Activated naive CD4-positive, alpha-beta T cell treated with anti-CD3 and anti-CD28 coated beads, Interleukin-2, amount 50 U/mL, for 24 hours (primary cell): ENCODE measurements around the gene FAM110C.
"Not testable (repeated sequence)": the region's sequence is repeated elsewhere in the genome, so short reads cannot be mapped to it uniquely, and the experiment has no call there.

Experiments used
- H3K27ac Mint-ChIP-seq: one replicate; pipeline ENCODE4 v1.8.0; 2021; ENCODE audit warnings: mild to moderate bottlenecking, mixed read lengths
- H3K27me3 Mint-ChIP-seq: one replicate; pipeline ENCODE4 v1.8.0; 2021; ENCODE audit warnings: mixed read lengths
- H3K36me3 Mint-ChIP-seq: one replicate; pipeline ENCODE4 v1.8.0; 2021; ENCODE audit warnings: mixed read lengths
- H3K4me1 Mint-ChIP-seq: one replicate; pipeline ENCODE4 v1.8.0; 2021; ENCODE audit warnings: mixed read lengths
- H3K4me3 Mint-ChIP-seq: one replicate; pipeline ENCODE4 v1.8.0; 2021; ENCODE audit warnings: mild to moderate bottlenecking, mixed read lengths
- H3K9me3 Mint-ChIP-seq: one replicate; pipeline ENCODE4 v1.8.0; 2021; ENCODE audit warnings: mixed read lengths

Gene FAM110C

DNA sequence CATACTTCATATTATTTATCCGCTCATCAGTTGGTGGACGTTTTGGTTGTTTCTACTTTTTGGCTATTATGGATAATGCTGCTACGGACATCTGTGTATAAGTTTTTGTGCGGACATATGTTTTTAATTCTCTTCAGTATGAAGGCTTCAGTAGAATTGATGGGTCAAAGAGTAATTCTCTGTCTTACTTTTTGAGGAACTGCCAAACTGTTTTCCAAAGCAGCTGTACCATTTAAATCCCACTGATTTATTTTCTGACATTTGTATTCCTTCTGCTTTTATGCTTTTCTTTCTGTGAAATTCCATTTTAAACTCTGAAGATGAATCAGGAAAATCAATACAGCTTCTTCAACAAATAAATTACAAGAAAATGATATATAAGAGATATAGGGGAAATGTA lies 20.8 kb downstream of the FAM110C start:
- Mint-ChIP-seq H3K36me3 (peaks cover 2% of the 10 kb centered on the region), H3K27me3 (peaks cover 3% of the 10 kb centered on the region), H3K4me3 (no peak overlapping the region), H3K27ac (no peak overlapping the region), H3K9me3 (no peaks in the 10 kb centered on the region), H3K4me1 (peaks cover 31% of the 10 kb centered on the region)

GRCh38 chr2:24591-24990 lies 21.7 kb downstream of the FAM110C start:
- H3K4me1 Mint-ChIP-seq = peaks cover 31% of the 10 kb centered on the region
- not testable (repeated sequence) for H3K27ac Mint-ChIP-seq, H3K27me3 Mint-ChIP-seq, H3K9me3 Mint-ChIP-seq, H3K4me3 Mint-ChIP-seq, H3K36me3 Mint-ChIP-seq

GRCh38 chr2:24107-24506 lies 22.2 kb downstream of the FAM110C start:
- Mint-ChIP-seq H3K4me1 (peaks cover 31% of the 10 kb centered on the region), H3K27me3 (peaks cover 3% of the 10 kb centered on the region), H3K36me3 (peaks cover 2% of the 10 kb centered on the region), H3K4me3 (no peak overlapping the region), H3K9me3 (no peaks in the 10 kb centered on the region), H3K27ac (no peak overlapping the region)

DNA sequence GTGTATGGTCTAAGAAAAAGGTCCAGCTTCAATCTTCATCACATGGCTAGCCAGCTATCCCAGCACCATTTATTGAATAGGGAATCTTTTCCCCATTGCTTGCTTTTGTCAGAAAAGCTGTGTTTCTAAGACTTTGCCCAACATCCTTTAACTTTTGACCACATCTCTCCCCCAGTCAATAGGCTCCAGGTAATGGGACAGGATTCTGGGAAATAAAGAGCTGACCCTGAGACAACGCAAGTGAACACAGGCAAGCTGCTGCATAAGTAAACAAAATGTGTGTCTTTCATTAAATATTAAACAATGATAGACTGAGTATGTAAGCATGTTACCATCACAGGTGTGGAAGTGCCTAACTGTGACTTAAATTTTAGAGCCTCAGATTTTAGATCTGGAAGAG lies 23.0 kb downstream of the FAM110C start:
- Mint-ChIP-seq H3K27ac (peak overlapping the region; percentile 35), H3K9me3 (no peaks in the 10 kb centered on the region), H3K36me3 (peaks cover 2% of the 10 kb centered on the region), H3K27me3 (peaks cover 3% of the 10 kb centered on the region), H3K4me1 (peaks cover 25% of the 10 kb centered on the region), H3K4me3 (no peak overlapping the region)

- not testable (repeated sequence) for H3K36me3 Mint-ChIP-seq, H3K4me3 Mint-ChIP-seq, H3K27ac Mint-ChIP-seq, H3K9me3 Mint-ChIP-seq, H3K27me3 Mint-ChIP-seq
- peaks cover 19% of the 10 kb centered on the region for H3K4me1 Mint-ChIP-seq
Measured at GRCh38 chr2:22244-22643, 24.1 kb downstream of the FAM110C start.

DNA sequence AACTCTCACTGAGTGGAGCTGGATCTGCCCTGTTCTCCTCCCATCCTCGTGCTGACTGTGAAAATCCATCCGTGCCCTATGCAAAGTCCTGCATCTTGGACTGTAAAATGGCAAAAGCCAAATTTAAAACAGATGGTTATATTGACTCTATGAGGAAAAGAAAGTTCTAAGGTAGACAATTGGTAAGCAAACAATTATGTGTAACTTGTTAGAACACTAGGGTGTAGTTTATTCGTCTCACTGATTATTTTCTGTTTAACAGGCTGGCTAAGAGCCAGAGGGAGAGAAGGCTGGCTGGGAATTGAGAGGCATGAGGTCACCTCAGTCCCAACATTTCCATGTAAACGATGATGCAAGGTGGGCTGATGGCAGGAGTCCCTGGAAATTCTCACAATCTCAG lies 26.0 kb downstream of the FAM110C start:
- not testable (repeated sequence) for H3K4me3 Mint-ChIP-seq, H3K36me3 Mint-ChIP-seq, H3K27me3 Mint-ChIP-seq, H3K9me3 Mint-ChIP-seq, H3K27ac Mint-ChIP-seq
- peaks cover 19% of the 10 kb centered on the region for H3K4me1 Mint-ChIP-seq

DNA sequence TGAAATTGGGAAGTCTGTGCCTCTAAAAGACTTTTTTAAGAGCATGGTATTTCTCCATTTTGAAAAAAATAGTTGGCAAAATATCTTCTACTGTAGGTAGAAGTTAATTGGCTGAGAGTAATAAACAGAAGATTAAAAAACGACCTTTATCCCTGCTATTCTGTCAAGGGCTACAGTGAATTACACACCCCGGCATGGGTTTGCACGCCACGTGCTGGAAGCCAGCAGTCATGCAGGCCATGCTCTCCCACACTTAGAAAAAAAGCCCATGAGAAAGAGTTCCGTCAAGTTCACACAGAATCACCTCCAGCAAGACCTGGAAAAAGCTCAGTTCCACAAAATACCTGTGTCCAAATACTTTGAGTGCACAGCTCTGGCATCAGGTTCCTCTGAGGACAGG lies 26.8 kb downstream of the FAM110C start:
- Mint-ChIP-seq H3K27ac (no peak overlapping the region), H3K9me3 (no peaks in the 10 kb centered on the region), H3K4me3 (no peak overlapping the region), H3K4me1 (peaks cover 14% of the 10 kb centered on the region), H3K27me3 (peaks cover 8% of the 10 kb centered on the region), H3K36me3 (peaks cover 2% of the 10 kb centered on the region)

GRCh38 chr2:18402-19271 lies 27.7 kb downstream of the FAM110C start:
- Mint-ChIP-seq H3K36me3 (peaks cover 2% of the 10 kb centered on the region), H3K4me1 (peaks cover 6% of the 10 kb centered on the region), H3K9me3 (no peaks in the 10 kb centered on the region), H3K27me3 (peaks cover 10% of the 10 kb centered on the region), H3K4me3 (no peak overlapping the region), H3K27ac (peak overlapping the region; percentile 41)

DNA sequence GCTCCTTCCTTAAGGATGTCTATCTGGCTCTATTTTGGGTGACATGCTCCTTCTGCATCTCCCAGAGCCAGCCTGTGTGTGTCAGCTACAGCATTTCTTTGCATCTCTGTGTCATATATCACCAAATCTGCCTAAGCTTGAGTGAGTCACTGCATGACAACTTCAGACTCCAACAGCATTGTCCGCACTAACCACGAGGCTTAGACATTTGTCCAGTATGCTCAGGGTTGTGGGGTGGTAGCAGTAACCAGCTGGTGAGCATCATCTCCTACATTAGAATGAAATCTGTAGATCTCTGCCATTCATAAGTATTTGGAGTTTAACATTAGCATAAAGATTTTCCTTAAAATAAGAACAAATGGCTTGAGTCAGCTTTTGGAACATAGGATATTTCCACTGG lies 30.4 kb downstream of the FAM110C start:
- H3K27ac Mint-ChIP-seq = peak overlapping the region; percentile 38
- peaks cover 11% of the 10 kb centered on the region for H3K27me3 Mint-ChIP-seq
- H3K4me3 Mint-ChIP-seq, H3K4me1 Mint-ChIP-seq, H3K36me3 Mint-ChIP-seq, H3K9me3 Mint-ChIP-seq: not testable (repeated sequence)

DNA sequence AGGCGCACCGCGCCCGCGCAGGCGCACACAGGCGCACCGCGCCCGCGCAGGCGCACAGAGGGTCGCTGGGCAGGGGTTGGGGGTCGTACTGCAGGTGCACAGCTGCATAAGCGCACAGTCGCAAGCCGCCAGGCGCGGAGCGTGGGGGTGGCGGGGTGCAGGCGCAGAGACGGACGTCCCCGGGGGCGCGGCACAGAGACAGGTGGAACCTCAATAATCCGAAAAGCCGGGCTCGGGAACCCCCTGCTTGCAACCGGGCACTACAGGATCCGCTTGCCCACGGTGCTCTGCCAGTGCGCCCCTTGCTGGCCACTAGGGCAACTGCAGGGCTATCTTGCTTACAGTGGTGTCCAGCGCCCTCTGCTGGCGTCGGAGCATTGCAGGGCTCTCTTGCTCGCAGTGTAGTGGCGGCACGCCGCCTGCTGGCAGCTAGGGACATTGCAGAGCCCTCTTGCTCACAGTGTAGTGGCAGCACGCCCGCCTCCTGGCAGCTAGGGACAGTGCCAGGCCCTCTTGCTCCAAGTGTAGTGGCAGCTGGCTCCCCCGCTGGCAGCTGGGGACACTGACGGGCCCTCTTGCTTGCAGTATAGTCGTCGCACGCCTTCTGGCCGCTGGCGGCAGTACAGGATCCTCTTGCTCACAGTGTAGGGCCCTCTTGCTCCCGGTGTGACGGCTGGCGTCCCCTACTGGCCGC lies 34.9 kb downstream of the FAM110C start:
- Mint-ChIP-seq H3K27ac (peak overlapping the region; percentile 41), H3K4me3 (no peak overlapping the region), H3K36me3 (no peaks in the 10 kb centered on the region), H3K9me3 (no peaks in the 10 kb centered on the region), H3K27me3 (peaks cover 11% of the 10 kb centered on the region), H3K4me1 (no peaks in the 10 kb centered on the region)

- Mint-ChIP-seq H3K9me3 (no peaks in the 10 kb centered on the region), H3K4me3 (no peak overlapping the region), H3K4me1 (no peaks in the 10 kb centered on the region), H3K36me3 (no peaks in the 10 kb centered on the region), H3K27me3 (peaks cover 6% of the 10 kb centered on the region), H3K27ac (no peak overlapping the region)
Measured at GRCh38 chr2:10222-10875, 36.0 kb downstream of the FAM110C start.
